Measurements from ENCODE around the gene SMPDL3B. TPM values are rescaled to one million over a fixed set of nuclear protein-coding genes. Genes with fewer than 3 reads are reported as not detected.

Gene SMPDL3B, protein sequence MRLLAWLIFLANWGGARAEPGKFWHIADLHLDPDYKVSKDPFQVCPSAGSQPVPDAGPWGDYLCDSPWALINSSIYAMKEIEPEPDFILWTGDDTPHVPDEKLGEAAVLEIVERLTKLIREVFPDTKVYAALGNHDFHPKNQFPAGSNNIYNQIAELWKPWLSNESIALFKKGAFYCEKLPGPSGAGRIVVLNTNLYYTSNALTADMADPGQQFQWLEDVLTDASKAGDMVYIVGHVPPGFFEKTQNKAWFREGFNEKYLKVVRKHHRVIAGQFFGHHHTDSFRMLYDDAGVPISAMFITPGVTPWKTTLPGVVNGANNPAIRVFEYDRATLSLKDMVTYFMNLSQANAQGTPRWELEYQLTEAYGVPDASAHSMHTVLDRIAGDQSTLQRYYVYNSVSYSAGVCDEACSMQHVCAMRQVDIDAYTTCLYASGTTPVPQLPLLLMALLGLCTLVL
- 0.29 and 0.60 TPM in 2 replicates for total RNA-seq

DNA sequence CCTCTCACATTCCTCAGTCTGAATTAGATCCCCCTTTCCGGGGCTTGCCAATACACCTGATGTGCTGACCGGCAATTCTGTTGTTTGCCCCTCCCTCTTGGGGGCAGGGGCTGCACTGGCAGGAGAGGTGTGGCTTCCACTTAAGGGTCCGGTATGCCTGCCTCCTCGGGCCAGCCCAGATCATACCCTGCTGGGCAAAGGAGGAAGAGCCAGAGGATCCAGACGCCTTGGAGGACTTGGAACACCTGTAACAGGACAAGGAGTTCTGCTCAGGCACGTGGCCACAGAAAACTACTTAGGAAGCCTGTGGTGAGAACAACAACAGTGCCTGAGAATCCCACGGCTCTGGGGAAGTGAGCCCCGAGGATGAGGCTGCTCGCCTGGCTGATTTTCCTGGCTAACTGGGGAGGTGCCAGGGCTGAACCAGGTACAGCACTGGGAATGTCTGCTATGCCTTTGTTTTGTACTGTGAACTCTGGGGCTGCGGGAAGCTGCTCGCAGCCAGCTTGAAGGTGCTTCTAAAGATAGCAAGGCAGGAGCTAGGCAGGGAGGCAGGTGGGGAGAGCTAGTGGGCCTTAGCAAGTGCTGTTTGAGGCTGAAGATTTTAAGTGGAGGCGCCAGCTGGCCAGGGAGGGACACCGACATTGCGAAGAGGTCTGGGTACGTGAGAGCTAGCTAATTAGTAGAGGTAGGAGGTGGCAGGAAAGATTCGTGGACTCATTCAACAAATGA, at the start of gene SMPDL3B:
Gene SMPDL3B (plus strand): TSS at position 183 of the 732 bp plus-strand sequence. CDS start 184 bp downstream, at position 367.
- H3K4me3 Mint-ChIP-seq = no peak within 1 kb of the TSS
- H3K36me3 Mint-ChIP-seq (ENCODE audit: low read depth) = no peaks in the 10 kb centered on the region
- H3K4me1 Mint-ChIP-seq (ENCODE audit: low read depth) = peaks cover 42% of the 10 kb centered on the region
- no peaks in the 10 kb centered on the region for H3K9me3 Mint-ChIP-seq
- H3K27me3 Mint-ChIP-seq (ENCODE audit: insufficient read depth) = peaks cover 10% of the 10 kb centered on the region
- intact Hi-C loops (cut with micrococcal nuclease) = no loop called here
- no peak for DNase-seq (ENCODE audit: low spot score)
- H3K27ac Mint-ChIP-seq = no peak within 1 kb of the TSS

DNA sequence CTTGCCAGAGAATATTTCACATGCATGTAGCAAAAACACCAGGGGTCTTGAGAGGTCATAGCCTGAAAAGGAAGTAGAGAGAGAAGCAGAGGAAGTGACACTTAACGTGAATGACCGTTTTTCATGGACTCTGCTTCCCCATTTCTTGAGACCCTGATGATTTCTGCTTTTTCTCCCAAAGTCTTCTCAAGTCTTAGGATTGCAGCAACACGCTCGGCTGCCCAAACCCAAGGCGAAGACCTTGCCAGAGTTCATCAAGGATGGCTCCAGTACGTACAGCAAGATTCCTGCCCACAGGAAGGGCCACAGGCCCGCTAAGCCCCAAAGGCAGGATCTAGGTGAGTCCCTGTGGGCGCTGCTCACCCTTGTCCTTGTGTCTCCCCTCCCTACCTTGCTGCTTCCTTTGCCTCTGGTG, 49.7 kb upstream of the SMPDL3B start:
- Mint-ChIP-seq H3K27ac (peak overlapping the region; percentile 34), H3K4me3 (no peak overlapping the region), H3K36me3 (ENCODE audit: low read depth) (peaks cover 57% of the 10 kb centered on the region), H3K9me3 (no peaks in the 10 kb centered on the region), H3K4me1 (ENCODE audit: low read depth) (peaks cover 63% of the 10 kb centered on the region), H3K27me3 (ENCODE audit: insufficient read depth) (no peaks in the 10 kb centered on the region)
- intact Hi-C loops (cut with micrococcal nuclease) = no loop called here
- no peak for DNase-seq (ENCODE audit: low spot score)

DNA sequence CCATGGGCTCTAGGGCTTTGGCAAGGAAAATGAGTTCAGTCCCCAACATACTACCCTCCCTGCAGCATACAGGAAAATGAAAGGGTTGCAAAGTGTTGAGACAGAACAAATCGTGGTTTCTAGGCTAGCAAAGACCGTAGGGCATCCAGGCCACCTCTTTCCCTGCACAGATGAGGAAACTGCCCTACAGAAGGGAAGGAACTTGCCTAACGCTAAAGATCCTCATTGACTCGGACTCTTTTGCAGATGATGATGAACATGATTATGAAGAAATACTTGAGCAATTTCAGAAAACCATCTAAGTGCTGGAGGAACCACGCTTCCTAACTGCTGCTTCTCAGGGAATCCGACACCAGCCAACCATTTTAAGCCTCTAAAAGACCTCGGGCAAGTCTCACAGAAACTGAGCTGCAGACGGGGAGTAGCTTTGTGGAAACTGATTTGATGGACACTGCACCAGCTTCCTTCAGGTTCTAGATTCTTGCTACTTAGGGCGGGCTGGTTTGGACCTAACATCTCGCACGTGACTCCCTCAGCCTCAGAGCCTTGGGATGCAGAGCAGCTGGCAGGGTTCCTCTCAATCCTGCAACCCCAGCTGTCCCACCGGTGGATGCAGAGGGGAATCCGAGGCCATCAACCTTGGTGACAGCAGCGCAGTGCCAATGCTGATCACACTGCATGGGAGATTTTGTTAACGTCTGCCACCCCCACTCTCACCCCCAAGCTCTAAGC, 49.0 kb upstream of the SMPDL3B start:
- H3K4me3 Mint-ChIP-seq = peak overlapping the region; percentile 0
- no peaks in the 10 kb centered on the region for H3K9me3 Mint-ChIP-seq
- H3K27me3 Mint-ChIP-seq (ENCODE audit: insufficient read depth) = no peaks in the 10 kb centered on the region
- H3K27ac Mint-ChIP-seq = peak overlapping the region; percentile 92
- intact Hi-C loops (cut with micrococcal nuclease) = no loop called here
- H3K36me3 Mint-ChIP-seq (ENCODE audit: low read depth) = peaks cover 61% of the 10 kb centered on the region
- peaks cover 69% of the 10 kb centered on the region for H3K4me1 Mint-ChIP-seq (ENCODE audit: low read depth)
- DNase-seq (ENCODE audit: low spot score) = no peak

DNA sequence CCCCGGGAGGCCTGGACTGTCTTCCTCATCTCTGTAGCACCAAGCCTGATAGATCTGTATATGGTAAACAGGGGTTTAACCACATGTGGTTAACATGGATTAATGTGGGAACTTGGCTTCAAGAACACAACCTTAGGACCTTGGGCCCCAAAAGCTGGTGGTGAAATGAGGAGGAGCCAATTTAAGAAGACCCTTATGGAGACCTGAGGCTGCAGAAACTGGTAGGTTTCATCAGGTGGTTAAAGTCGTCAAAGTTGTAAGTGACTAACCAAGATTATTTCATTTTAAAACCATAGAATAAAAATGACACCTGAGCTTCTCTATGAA, 48.5 kb upstream of the SMPDL3B start:
- H3K27ac Mint-ChIP-seq = peak overlapping the region; percentile 92
- intact Hi-C loops (cut with micrococcal nuclease) = no loop called here
- no peaks in the 10 kb centered on the region for H3K27me3 Mint-ChIP-seq (ENCODE audit: insufficient read depth)
- H3K4me1 Mint-ChIP-seq (ENCODE audit: low read depth) = peaks cover 74% of the 10 kb centered on the region
- H3K4me3 Mint-ChIP-seq = peak overlapping the region; percentile 75
- H3K36me3 Mint-ChIP-seq (ENCODE audit: low read depth) = peaks cover 65% of the 10 kb centered on the region
- no peak for DNase-seq (ENCODE audit: low spot score)
- no peaks in the 10 kb centered on the region for H3K9me3 Mint-ChIP-seq

DNA sequence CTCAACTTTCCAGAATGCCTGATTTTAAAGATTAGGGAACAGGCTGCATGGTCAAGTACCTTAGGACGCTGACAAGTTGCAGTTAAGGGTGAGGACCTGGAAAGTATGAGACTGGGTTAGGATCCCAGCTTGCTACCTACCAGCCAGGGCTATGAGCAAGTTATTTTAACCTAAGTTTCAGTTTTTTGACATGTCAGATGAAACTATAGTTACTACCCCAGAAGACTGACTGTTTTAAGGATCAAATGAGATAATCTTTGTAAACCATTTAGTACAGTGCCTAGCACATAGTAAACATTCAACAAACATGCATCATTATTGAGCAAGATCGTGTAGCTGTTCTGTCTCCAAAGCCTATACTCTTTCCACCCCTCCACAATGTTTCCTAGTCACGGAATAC, 48.1 kb upstream of the SMPDL3B start:
- no peaks in the 10 kb centered on the region for H3K9me3 Mint-ChIP-seq
- peaks cover 68% of the 10 kb centered on the region for H3K36me3 Mint-ChIP-seq (ENCODE audit: low read depth)
- intact Hi-C loops (cut with micrococcal nuclease) = loop anchor here (1.0 kb wide), 2 partner anchors 13 to 17 kb away; no protein-coding TSS in a partner anchor
- H3K4me3 Mint-ChIP-seq = peak overlapping the region; percentile 75
- H3K4me1 Mint-ChIP-seq (ENCODE audit: low read depth) = peaks cover 79% of the 10 kb centered on the region
- no peak for DNase-seq (ENCODE audit: low spot score)
- no peaks in the 10 kb centered on the region for H3K27me3 Mint-ChIP-seq (ENCODE audit: insufficient read depth)
- peak overlapping the region; percentile 92 for H3K27ac Mint-ChIP-seq

DNA sequence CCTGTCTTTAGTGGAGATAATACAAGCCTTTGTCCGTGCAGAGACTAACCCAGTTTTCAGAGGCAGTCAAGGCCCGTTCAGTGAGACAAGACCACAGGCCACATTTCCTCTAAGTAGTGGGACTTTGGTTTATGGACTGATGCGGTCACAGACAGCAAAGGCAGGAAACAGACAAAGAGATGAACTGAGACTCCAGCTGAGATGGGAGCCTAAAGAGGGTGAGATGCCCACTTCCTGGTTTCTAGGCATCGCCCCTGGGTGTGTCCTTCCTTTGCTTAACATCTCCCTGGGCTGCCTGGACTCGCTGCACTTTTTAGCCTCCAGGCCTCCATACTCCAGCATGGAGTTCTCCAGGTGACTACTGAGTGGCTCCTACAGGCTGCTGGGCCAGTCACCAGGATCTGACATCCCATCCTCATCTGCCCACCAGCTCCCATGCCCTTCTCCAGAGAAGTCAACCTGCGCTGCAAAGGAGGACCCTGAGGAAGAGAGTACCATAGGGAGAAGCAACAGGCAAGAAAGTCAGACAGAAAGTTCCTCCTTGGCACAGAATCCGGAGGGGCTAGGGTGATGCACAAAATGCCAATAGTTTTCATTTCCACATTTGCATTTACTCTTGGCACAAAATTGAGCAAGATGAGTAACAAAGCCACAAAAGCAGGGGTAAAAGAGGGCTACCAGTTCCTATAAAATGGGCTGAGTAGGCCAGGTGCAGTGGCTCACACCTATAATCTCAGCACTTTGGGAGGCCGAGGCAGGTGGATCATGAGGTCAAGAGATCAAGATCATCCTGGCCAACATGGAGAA, 47.4 kb upstream of the SMPDL3B start:
- peaks cover 71% of the 10 kb centered on the region for H3K36me3 Mint-ChIP-seq (ENCODE audit: low read depth)
- no peaks in the 10 kb centered on the region for H3K27me3 Mint-ChIP-seq (ENCODE audit: insufficient read depth)
- peak overlapping the region; percentile 92 for H3K27ac Mint-ChIP-seq
- H3K4me3 Mint-ChIP-seq = peak overlapping the region; percentile 75
- intact Hi-C loops (cut with micrococcal nuclease) = loop anchor here (1.0 kb wide), 2 partner anchors 14 to 18 kb away; no protein-coding TSS in a partner anchor
- DNase-seq (ENCODE audit: low spot score) = peak; percentile 58
- H3K4me1 Mint-ChIP-seq (ENCODE audit: low read depth) = peaks cover 85% of the 10 kb centered on the region
- no peaks in the 10 kb centered on the region for H3K9me3 Mint-ChIP-seq

DNA sequence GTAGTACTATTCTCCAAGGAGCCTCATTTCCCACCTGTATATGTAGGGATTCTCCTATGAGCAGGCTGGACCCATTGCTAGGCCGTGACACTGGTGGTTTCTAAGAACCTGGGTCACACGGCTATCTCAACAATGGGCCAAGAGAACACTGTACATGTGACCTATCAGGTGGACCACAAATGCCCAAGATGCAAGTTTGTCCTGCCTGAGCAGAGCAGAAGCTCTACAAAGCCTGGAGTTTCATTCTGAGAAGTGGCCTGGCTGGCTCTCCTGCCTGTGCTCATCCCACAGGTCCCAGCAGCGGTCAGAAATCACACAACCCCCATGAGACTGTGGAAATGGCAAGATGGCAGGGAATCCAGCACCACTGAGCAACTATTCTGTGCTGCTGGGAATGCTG, 45.3 kb upstream of the SMPDL3B start:
- H3K36me3 Mint-ChIP-seq (ENCODE audit: low read depth) = peaks cover 72% of the 10 kb centered on the region
- peak overlapping the region; percentile 5 for H3K4me3 Mint-ChIP-seq
- intact Hi-C loops (cut with micrococcal nuclease) = no loop called here
- H3K27me3 Mint-ChIP-seq (ENCODE audit: insufficient read depth) = no peaks in the 10 kb centered on the region
- peaks cover 77% of the 10 kb centered on the region for H3K4me1 Mint-ChIP-seq (ENCODE audit: low read depth)
- DNase-seq (ENCODE audit: low spot score) = no peak
- H3K9me3 Mint-ChIP-seq = no peaks in the 10 kb centered on the region
- H3K27ac Mint-ChIP-seq = peak overlapping the region; percentile 58

DNA sequence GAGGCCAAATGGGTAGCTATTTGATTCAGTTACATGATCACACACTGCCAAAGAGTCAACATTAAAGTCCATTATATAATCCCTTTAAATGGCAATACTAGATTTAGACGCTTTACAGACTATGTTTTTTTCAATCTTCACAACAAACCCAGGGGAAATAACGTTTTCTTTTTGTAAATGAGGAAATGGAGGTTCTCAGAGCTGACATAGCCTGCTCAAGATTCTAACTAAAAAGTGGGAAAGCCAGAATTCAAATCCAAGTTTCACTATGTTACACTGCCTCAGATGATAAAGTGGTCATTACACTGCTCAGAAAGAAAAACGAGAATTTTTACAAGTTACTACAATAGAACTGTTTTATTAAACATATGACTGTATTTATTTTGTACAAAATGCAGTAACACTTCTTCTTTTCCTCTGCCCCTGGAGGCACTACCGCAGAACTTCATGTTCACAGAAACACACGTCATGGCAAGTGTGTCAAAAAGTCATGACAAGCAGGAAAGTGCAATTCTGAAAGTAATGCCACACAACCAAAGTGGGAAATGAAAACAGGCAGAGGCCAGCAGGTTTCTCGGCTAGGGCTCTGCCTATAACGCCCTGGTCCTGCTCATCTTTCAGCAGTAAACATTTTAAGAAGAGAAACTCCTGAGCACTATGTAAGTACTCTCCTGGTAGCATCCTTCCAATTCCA, 43.5 kb upstream of the SMPDL3B start:
- peak overlapping the region; percentile 63 for H3K4me3 Mint-ChIP-seq

DNA sequence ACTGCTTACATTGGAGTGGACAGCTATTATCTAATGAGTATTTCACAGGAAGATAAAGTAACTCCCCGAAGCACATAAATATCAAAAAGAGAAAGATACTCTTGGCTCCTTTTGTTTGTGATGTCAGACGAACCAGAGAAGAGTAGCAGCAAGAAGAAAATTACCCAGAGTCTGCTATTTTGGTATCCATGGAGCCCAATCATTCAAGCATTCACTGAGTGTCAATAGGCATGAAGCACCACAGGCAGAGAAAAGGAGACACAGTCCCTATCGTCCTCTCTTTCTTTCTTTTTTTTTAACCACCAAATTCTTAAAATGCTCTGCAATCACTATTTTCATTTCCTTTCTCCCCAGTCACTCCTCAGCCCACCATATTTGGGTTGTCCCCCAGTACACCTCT, 40.3 kb upstream of the SMPDL3B start:
- H3K27me3 Mint-ChIP-seq (ENCODE audit: insufficient read depth) = no peaks in the 10 kb centered on the region
- peak overlapping the region; percentile 69 for H3K27ac Mint-ChIP-seq
- peaks cover 53% of the 10 kb centered on the region for H3K36me3 Mint-ChIP-seq (ENCODE audit: low read depth)
- intact Hi-C loops (cut with micrococcal nuclease) = loop anchor here (5.0 kb wide), 1 partner anchor 122 kb away; the partner anchor contains the start of gene STX12
- H3K4me3 Mint-ChIP-seq = no peak overlapping the region
- H3K4me1 Mint-ChIP-seq (ENCODE audit: low read depth) = peaks cover 40% of the 10 kb centered on the region
- no peaks in the 10 kb centered on the region for H3K9me3 Mint-ChIP-seq
- DNase-seq (ENCODE audit: low spot score) = no peak

More for the DNA sequence above, 43.5 kb upstream of the SMPDL3B start:
- H3K4me1 Mint-ChIP-seq (ENCODE audit: low read depth) = peaks cover 66% of the 10 kb centered on the region
- H3K27me3 Mint-ChIP-seq (ENCODE audit: insufficient read depth) = no peaks in the 10 kb centered on the region
- H3K36me3 Mint-ChIP-seq (ENCODE audit: low read depth) = peaks cover 66% of the 10 kb centered on the region
- no peaks in the 10 kb centered on the region for H3K9me3 Mint-ChIP-seq
- peak; percentile 62 for DNase-seq (ENCODE audit: low spot score)
- peak overlapping the region; percentile 95 for H3K27ac Mint-ChIP-seq
- intact Hi-C loops (cut with micrococcal nuclease) = loop anchor here (1.0 to 5.0 kb wide), 6 partner anchors 18 to 309 kb away; partner anchors contain the start of genes PPP1R8 and STX12

DNA sequence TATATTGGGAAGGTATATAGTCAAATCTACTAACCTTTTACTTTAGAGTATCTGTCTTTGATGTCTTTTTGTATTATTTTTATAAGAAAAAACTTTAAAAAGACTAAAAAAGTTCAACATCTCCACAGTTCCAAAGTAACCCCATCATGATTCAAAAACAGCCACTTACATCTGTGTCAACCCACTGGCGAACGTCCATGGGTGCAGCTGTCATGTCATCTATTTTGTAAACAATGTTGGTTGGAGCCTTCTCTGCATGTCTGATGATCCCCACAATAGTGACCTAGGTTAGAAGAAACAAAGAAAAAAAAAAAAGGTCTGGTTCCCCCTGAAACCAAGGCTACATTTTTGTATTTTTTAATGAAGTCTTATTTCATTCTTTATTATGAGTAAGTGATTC, 28.0 kb upstream of the SMPDL3B start:
- H3K27me3 Mint-ChIP-seq (ENCODE audit: insufficient read depth) = no peaks in the 10 kb centered on the region
- intact Hi-C loops (cut with micrococcal nuclease) = no loop called here
- H3K4me3 Mint-ChIP-seq = no peak overlapping the region
- no peaks in the 10 kb centered on the region for H3K9me3 Mint-ChIP-seq
- H3K4me1 Mint-ChIP-seq (ENCODE audit: low read depth) = peaks cover 5% of the 10 kb centered on the region
- peaks cover 38% of the 10 kb centered on the region for H3K36me3 Mint-ChIP-seq (ENCODE audit: low read depth)
- H3K27ac Mint-ChIP-seq = no peak overlapping the region
- no peak for DNase-seq (ENCODE audit: low spot score)

DNA sequence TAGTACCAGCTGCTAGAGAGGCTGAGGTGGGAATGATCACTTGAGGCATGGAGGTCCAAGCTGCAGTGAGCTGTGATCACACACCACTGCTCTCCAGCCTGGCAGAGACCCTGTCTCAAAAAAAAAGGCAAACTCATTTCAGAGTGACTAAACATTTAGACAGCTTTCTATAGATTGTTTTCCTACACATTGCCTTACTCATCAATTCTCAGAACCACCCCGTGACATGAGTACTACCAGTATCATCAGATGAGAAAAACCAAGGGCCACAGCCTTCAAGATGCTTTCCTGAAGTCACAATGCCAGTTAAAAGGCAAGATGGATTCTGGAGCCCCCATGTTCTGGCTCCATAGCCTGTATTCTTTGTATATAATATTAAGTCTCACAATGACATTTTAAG, 22.4 kb upstream of the SMPDL3B start:
- intact Hi-C loops (cut with micrococcal nuclease) = no loop called here
- H3K27me3 Mint-ChIP-seq (ENCODE audit: insufficient read depth) = peaks cover 4% of the 10 kb centered on the region
- peak overlapping the region; percentile 91 for H3K27ac Mint-ChIP-seq
- DNase-seq (ENCODE audit: low spot score) = no peak
- peaks cover 27% of the 10 kb centered on the region for H3K36me3 Mint-ChIP-seq (ENCODE audit: low read depth)
- peaks cover 16% of the 10 kb centered on the region for H3K4me1 Mint-ChIP-seq (ENCODE audit: low read depth)
- peak overlapping the region; percentile 48 for H3K4me3 Mint-ChIP-seq
- H3K9me3 Mint-ChIP-seq = peaks cover 5% of the 10 kb centered on the region

Data from activated T-helper 1 cell treated with anti-CD3 and anti-CD28 coated beads, Interleukin-12 subunit alpha, Interleukin-12 subunit beta, Interleukin-2, Interleukin-4 antibody, amounts not matched to agents 30 ng/mL and 10 ng/mL and 1 ng/mL, durations not matched to agents 14 hours and 24 hours and 36 hours (primary cell).